Suppressor macrophage treated with lipopolysaccharide for 4 hours (primary cell): Measurements from ENCODE around the gene COL19A1.

ENCODE experiments used
- DNase-seq: peaks from one replicate; pipeline ENCODE4 v3.0.0-alpha.2; 2020

COL19A1 gene

GRCh38 chr6:70246118-70246517, 379.8 kb downstream of the COL19A1 start:
- DNase-seq: no peak

GRCh38 chr6:70252604-70253003, 386.2 kb downstream of the COL19A1 start:
- no peak for DNase-seq

- DNase-seq: no peak
Observed at GRCh38 chr6:70253923-70254322, 387.6 kb downstream of the COL19A1 start.

- no peak for DNase-seq
Observed at GRCh38 chr6:70254784-70255183, 388.4 kb downstream of the COL19A1 start.

GRCh38 chr6:70257768-70258273, 391.5 kb downstream of the COL19A1 start:
- no peak for DNase-seq

GRCh38 chr6:70258483-70258882, 392.1 kb downstream of the COL19A1 start:
- no peak for DNase-seq
